ENCODE data around the gene DLG5. TPM values are rescaled to one million over a fixed set of nuclear protein-coding genes. Genes with fewer than 3 reads are reported as not detected.

The DLG5 gene
- total RNA-seq, 1 donor from 2014 or later = 22.2 TPM

DNA sequence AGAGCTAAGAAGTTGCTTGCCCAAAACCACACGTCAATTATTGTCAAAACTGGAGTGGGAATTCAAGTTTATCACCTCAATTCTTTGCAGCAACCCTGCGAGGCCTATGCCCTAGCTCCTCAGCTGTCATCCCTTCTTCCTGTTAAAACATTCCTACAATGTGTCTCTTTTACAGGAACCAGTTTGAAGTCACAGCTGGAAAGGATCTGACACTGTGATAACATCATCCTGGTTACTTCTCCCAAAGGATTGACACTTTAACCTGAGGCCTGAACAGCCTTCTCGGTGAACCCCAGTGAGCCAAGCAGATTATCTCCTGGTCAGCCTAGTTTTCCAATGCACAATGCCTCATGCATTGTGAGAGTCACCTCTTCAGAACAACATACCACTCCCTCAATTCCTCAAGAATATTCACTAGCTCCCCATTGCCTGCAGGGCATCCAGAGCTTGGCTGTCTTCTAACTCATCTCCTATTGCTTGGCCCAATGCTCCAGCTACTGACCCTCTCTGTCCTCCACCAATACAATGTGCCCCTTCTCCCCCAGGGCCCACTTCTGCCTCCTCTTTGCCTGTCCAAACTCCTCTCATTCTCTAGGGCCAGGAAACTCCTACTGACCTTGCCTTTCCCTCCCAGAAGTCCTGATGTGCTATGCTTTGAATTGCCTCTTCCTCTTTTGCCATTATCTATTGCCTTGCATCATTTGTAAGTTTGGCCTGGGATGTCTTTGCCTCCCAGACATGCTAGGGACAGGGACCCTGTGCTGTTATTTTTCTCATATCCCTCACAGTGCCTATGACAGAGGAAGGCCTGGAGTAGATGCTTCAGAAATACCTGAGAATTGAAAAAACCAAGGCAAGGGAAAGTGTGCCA lies 10.4 kb upstream of the DLG5 start:
- no peaks in the 10 kb centered on the region for H3K36me3 Mint-ChIP-seq
- H3K4me3 Mint-ChIP-seq = no peak overlapping the region
- DNase-seq (ENCODE audit: low spot score) = no peak
- Histone ChIP-seq H3K4me3 (no peak overlapping the region), H3K27ac (no peak overlapping the region), H4K20me1 (ENCODE audit: low read depth) (no peaks in the 10 kb centered on the region), H3K79me2 (ENCODE audit: low read depth) (no peaks in the 10 kb centered on the region), H3K4me2 (no peak overlapping the region), H3K9me3 (ENCODE audit: low read depth) (no peaks in the 10 kb centered on the region), H3K4me1 (peaks cover 17% of the 10 kb centered on the region), H3K36me3 (no peaks in the 10 kb centered on the region), H2AFZ (replicated peaks) (no peak overlapping the region), H3K9ac (no peak overlapping the region), H3F3A (ENCODE audit: low read depth) (peaks cover 3% of the 10 kb centered on the region), H3K27me3 (no peaks in the 10 kb centered on the region)
- peaks cover 20% of the 10 kb centered on the region for H3K27me3 Mint-ChIP-seq (ENCODE audit: insufficient read depth, low read depth)
- no peaks in the 10 kb centered on the region for H3K9me3 Mint-ChIP-seq
- no peak for TF ChIP-seq EZH2phosphoT487 (IDR thresholded peaks at IDR 0.05)
- H3K27ac Mint-ChIP-seq = no peak overlapping the region
- H3K4me1 Mint-ChIP-seq = peaks cover 16% of the 10 kb centered on the region

DNA sequence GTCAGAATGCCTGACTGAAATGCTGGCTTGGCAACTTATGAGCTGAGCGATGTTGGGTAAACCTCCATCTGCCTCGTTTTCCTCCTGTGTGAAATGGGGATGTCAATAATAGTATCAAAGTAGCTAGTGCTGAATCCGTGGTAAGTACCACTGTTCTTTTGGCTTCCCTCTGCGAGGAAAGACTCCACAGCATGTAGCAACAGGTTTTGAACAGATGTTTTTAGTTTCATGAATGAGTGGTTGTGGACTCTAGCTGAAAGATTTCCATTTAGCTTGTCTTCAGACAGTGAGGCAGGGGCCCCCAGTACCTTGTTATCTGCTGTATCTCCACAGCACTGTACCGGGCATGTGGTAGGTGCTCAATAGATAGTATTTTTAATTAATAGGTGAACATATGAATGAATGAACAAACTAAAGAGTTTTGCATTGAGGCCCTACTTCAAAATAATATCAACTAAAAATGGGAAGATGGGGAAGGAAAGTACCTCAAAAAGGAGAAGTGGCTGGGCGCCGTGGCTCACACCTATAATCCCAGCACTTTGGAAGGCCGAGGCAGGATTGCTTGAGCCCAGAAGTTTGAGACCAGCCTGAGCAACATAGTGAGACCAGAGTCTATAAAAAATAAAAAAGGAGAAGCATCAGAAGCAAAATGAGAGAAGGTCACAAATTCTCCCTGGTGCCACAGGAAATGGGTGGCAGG lies 5.6 kb upstream of the DLG5 start:
- Mint-ChIP-seq H3K36me3 (peaks cover 2% of the 10 kb centered on the region), H3K4me1 (peaks cover 11% of the 10 kb centered on the region), H3K27ac (no peak overlapping the region), H3K27me3 (ENCODE audit: insufficient read depth, low read depth) (peaks cover 14% of the 10 kb centered on the region), H3K4me3 (no peak overlapping the region), H3K9me3 (no peaks in the 10 kb centered on the region)
- Histone ChIP-seq H3F3A (ENCODE audit: low read depth) (peaks cover 8% of the 10 kb centered on the region), H3K36me3 (no peaks in the 10 kb centered on the region), H3K4me3 (no peak overlapping the region), H3K9me3 (ENCODE audit: low read depth) (no peaks in the 10 kb centered on the region), H3K9ac (no peak overlapping the region), H3K4me2 (no peak overlapping the region), H3K27me3 (peaks cover 16% of the 10 kb centered on the region), H3K79me2 (ENCODE audit: low read depth) (no peaks in the 10 kb centered on the region), H2AFZ (replicated peaks) (no peak overlapping the region), H3K27ac (no peak overlapping the region), H4K20me1 (ENCODE audit: low read depth) (no peaks in the 10 kb centered on the region), H3K4me1 (peaks cover 8% of the 10 kb centered on the region)
- DNase-seq (ENCODE audit: low spot score) = no peak
- TF ChIP-seq, protein P1, sequence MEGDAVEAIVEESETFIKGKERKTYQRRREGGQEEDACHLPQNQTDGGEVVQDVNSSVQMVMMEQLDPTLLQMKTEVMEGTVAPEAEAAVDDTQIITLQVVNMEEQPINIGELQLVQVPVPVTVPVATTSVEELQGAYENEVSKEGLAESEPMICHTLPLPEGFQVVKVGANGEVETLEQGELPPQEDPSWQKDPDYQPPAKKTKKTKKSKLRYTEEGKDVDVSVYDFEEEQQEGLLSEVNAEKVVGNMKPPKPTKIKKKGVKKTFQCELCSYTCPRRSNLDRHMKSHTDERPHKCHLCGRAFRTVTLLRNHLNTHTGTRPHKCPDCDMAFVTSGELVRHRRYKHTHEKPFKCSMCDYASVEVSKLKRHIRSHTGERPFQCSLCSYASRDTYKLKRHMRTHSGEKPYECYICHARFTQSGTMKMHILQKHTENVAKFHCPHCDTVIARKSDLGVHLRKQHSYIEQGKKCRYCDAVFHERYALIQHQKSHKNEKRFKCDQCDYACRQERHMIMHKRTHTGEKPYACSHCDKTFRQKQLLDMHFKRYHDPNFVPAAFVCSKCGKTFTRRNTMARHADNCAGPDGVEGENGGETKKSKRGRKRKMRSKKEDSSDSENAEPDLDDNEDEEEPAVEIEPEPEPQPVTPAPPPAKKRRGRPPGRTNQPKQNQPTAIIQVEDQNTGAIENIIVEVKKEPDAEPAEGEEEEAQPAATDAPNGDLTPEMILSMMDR (IDR thresholded peaks at IDR 0.05) = no peak
- no peak for TF ChIP-seq EZH2 (IDR thresholded peaks at IDR 0.05)
- TF ChIP-seq EZH2phosphoT487 (IDR thresholded peaks at IDR 0.05) = no peak

DNA sequence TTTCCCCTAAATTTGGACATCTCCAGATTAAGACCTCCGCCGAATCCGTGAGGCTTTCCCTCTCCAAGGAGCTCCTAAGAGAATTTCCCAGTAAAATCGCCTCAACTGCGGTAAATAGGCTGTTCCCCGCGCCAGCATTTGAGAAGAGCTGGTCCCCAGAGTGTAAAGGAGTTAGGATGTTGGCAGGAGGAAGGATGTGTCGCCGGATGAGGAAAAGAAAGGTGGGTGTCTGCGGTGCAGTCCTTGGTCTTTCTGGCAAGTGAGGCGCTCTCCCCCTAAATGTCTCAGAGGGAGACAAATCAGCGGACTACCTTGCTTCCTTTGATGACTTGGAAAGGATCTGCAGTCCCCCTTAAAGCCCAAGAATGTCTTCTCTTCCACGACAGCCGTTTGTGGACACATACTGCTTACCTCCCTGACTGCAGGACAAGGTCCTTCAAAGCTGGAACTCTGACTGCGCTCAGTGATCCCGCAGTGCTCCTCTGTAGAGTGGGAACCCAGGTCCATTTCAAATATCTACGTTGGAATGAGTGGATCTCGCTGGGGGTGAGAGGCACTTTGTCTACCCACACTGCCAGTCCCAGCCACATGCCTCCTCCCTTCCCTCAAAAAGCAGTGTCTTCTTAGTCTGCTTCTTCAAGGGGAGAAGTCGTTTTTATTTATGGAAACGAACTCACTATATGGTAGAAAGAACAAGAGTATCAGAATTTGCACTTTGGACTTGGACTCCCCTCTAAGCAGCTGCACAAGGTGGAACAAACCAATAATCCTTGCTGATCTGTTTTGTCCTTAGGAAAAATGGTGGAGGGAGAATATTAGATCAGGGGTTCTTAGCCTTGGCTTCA lies 1.1 kb upstream of the DLG5 start:
- peak; percentile 50 for DNase-seq (ENCODE audit: low spot score)
- Histone ChIP-seq H3K4me3 (peak overlapping the region; percentile 75), H3K9ac (no peak overlapping the region), H3K36me3 (no peaks in the 10 kb centered on the region), H2AFZ (replicated peaks) (peak overlapping the region; percentile 35), H3K4me2 (peak overlapping the region; percentile 87), H3K9me3 (ENCODE audit: low read depth) (no peaks in the 10 kb centered on the region), H3K27ac (no peak overlapping the region), H3K4me1 (peaks cover 23% of the 10 kb centered on the region), H4K20me1 (ENCODE audit: low read depth) (peaks cover 31% of the 10 kb centered on the region), H3F3A (ENCODE audit: low read depth) (peaks cover 13% of the 10 kb centered on the region), H3K27me3 (peaks cover 19% of the 10 kb centered on the region), H3K79me2 (ENCODE audit: low read depth) (peaks cover 35% of the 10 kb centered on the region)
- H3K27ac Mint-ChIP-seq = peak overlapping the region; percentile 94
- peaks cover 25% of the 10 kb centered on the region for H3K4me1 Mint-ChIP-seq
- H3K36me3 Mint-ChIP-seq = peaks cover 8% of the 10 kb centered on the region
- H3K27me3 Mint-ChIP-seq (ENCODE audit: insufficient read depth, low read depth) = peaks cover 6% of the 10 kb centered on the region
- TF ChIP-seq EZH2phosphoT487 (IDR thresholded peaks at IDR 0.05) (no peak), EZH2 (IDR thresholded peaks at IDR 0.05) (no peak)
- TF ChIP-seq, protein P1 (IDR thresholded peaks at IDR 0.05) = no peak
- H3K4me3 Mint-ChIP-seq = peak overlapping the region; percentile 90
- no peaks in the 10 kb centered on the region for H3K9me3 Mint-ChIP-seq
